SK-N-SH treated with all-trans-retinoic acid at 6 μM for 48 hours (cell line): ENCODE data around the gene ARHGAP29.

Experiments
- ATAC-seq: fragments of 200-7000 bp; cut with Tn5 transposase; 3 replicates; pipeline ENCODE4 v1.9.1; 2020; ENCODE audit warnings: mild to moderate bottlenecking, moderate library complexity
- ARNTL ChIP-seq: fragments of 450-650 bp; formaldehyde crosslinking; IDR thresholded peaks from 2 replicates; pipeline ENCODE4 v1.5.0; 2020; ENCODE audit warnings: low read depth, mild to moderate bottlenecking, moderate library complexity, borderline replicate concordance
- BACH2 ChIP-seq: fragments of 250-450 bp; sonication (Bioruptor Pico); IDR thresholded peaks from 2 replicates; pipeline ENCODE4 v1.9.0; 2021; ENCODE audit warnings: mild to moderate bottlenecking, borderline replicate concordance
- CSDC2 ChIP-seq: fragments of 250-450 bp; sonication (Bioruptor Pico); IDR thresholded peaks from 2 replicates; pipeline ENCODE4 v1.5.0; 2020; ENCODE audit warnings: mild to moderate bottlenecking, moderate library complexity
- ESRRG ChIP-seq: fragments of 250-450 bp; sonication (Bioruptor Pico); IDR thresholded peaks from 2 replicates; pipeline ENCODE4 v1.6.1; 2021; ENCODE audit warnings: mild to moderate bottlenecking
- GLIS3 ChIP-seq: fragments of 250-450 bp; sonication (Bioruptor Pico); IDR thresholded peaks from 2 replicates; pipeline ENCODE4 v1.5.0; 2020; ENCODE audit warnings: mild to moderate bottlenecking, moderate library complexity
- ISL1 ChIP-seq: fragments of 250-450 bp; sonication (Bioruptor Pico); IDR thresholded peaks from 2 replicates; pipeline ENCODE4 v2.1.2; 2022; ENCODE audit warnings: mild to moderate bottlenecking, moderate library complexity
- OSR1 ChIP-seq: fragments of 250-450 bp; sonication (Bioruptor Pico); IDR thresholded peaks from 2 replicates; pipeline ENCODE4 v1.8.0; 2022; ENCODE audit warnings: moderate library complexity, mild to moderate bottlenecking, inconsistent platforms
- PPARA ChIP-seq: fragments of 250-450 bp; sonication (Bioruptor Pico); IDR thresholded peaks from 2 replicates; pipeline ENCODE4 v1.5.0; 2020; ENCODE audit warnings: mild to moderate bottlenecking, borderline replicate concordance
- RARB ChIP-seq: fragments of 250-450 bp; sonication (Bioruptor Pico); IDR thresholded peaks from 2 replicates; pipeline ENCODE4 v1.8.0; 2021; ENCODE audit warnings: mild to moderate bottlenecking, moderate library complexity
- TCF4 ChIP-seq: fragments of 250-450 bp; sonication (Bioruptor Pico); IDR thresholded peaks from 2 replicates; pipeline ENCODE4 v1.8.0; 2021; ENCODE audit warnings: mild to moderate bottlenecking, moderate library complexity, borderline replicate concordance
- TOX ChIP-seq: fragments of 250-450 bp; sonication (Bioruptor Pico); IDR thresholded peaks from 2 replicates; pipeline ENCODE4 v1.8.0; 2021; ENCODE audit warnings: mild to moderate bottlenecking, moderate library complexity, borderline replicate concordance
- ZC3H10 ChIP-seq: fragments of 250-450 bp; sonication (Bioruptor Pico); IDR thresholded peaks from 2 replicates; pipeline ENCODE4 v1.5.1; 2021; ENCODE audit warnings: mild to moderate bottlenecking, moderate library complexity
- ZFP3 ChIP-seq: fragments of 250-450 bp; sonication (Bioruptor Pico); IDR thresholded peaks from 2 replicates; pipeline ENCODE4 v1.5.0; 2020; ENCODE audit warnings: mild to moderate bottlenecking, moderate library complexity
- ZFP30 ChIP-seq: fragments of 450-650 bp; formaldehyde crosslinking; IDR thresholded peaks from 2 replicates; pipeline ENCODE4 v1.5.0; 2022; ENCODE audit warnings: mild to moderate bottlenecking, moderate library complexity
- ZNF70 ChIP-seq: fragments of 450-650 bp; formaldehyde crosslinking; IDR thresholded peaks from 2 replicates; pipeline ENCODE4 v1.5.0; 2020; ENCODE audit warnings: mild to moderate bottlenecking, moderate library complexity
- ZNF8 ChIP-seq: fragments of 450-650 bp; formaldehyde crosslinking; IDR thresholded peaks from 2 replicates; pipeline ENCODE4 v1.5.0; 2020; ENCODE audit warnings: mild to moderate bottlenecking, moderate library complexity
- TF ChIP-seq, protein P1 (sequence below): fragments of 250-450 bp; sonication (Bioruptor Pico); IDR thresholded peaks from 2 replicates; pipeline ENCODE4 v1.8.0; 2020; ENCODE audit warnings: mild to moderate bottlenecking, moderate library complexity, borderline replicate concordance
- TF ChIP-seq, protein P2 (sequence below): fragments of 250-450 bp; sonication (Bioruptor Pico); IDR thresholded peaks from 2 replicates; pipeline ENCODE4 v1.8.0; 2021; ENCODE audit warnings: low read depth, mild to moderate bottlenecking, moderate library complexity, borderline replicate concordance
- TF ChIP-seq, protein P3 (sequence below): fragments of 250-450 bp; sonication (Bioruptor Pico); IDR thresholded peaks from 2 replicates; pipeline ENCODE4 v1.5.1; 2021; ENCODE audit warnings: mild to moderate bottlenecking, moderate library complexity
- TF ChIP-seq, protein P4 (sequence below): fragments of 250-450 bp; sonication (Bioruptor Pico); IDR thresholded peaks from 2 replicates; pipeline ENCODE4 v1.5.1; 2020; ENCODE audit warnings: low read depth, mild to moderate bottlenecking, moderate library complexity
- TF ChIP-seq, protein P5 (sequence below): fragments of 250-450 bp; sonication (Bioruptor Pico); IDR thresholded peaks from 2 replicates; pipeline ENCODE4 v1.5.0; 2020; ENCODE audit warnings: mild to moderate bottlenecking, moderate library complexity

ARHGAP29 gene

DNA sequence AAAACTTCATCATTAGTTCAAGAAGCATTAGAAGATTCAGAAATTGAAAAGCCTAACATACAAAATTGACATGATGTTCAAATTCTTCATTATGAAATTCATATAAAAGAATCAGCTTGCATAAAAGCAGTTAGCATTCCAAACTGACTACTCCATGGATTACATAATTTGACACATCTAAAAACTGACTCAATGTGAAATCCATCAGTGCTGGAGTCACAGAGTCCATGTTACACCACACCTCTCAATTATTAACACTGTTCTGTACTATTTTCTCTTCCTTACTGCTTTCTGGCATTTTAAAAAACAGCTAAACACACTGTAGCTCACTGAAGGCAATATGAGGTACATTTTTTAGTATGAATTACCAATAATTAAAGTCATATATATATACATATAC lies 28.0 kb downstream of the ARHGAP29 start:
- TF ChIP-seq OSR1 (CRISPR knock-in tag), result no peak
- TF ChIP-seq TCF4, result no peak
- TF ChIP-seq ISL1 (CRISPR knock-in tag), result no peak
- no peak for TF ChIP-seq PPARA
- TF ChIP-seq ZNF8 (CRISPR knock-in tag), result no peak
- no peak for TF ChIP-seq ZC3H10 (CRISPR knock-in tag)
- no peak for TF ChIP-seq CSDC2 (CRISPR knock-in tag)
- no peak for TF ChIP-seq ARNTL (CRISPR knock-in tag)
- no peak for TF ChIP-seq ZFP3 (CRISPR knock-in tag)
- no peak for TF ChIP-seq GLIS3
- TF ChIP-seq ZFP30, result no peak
- TF ChIP-seq, protein P1, sequence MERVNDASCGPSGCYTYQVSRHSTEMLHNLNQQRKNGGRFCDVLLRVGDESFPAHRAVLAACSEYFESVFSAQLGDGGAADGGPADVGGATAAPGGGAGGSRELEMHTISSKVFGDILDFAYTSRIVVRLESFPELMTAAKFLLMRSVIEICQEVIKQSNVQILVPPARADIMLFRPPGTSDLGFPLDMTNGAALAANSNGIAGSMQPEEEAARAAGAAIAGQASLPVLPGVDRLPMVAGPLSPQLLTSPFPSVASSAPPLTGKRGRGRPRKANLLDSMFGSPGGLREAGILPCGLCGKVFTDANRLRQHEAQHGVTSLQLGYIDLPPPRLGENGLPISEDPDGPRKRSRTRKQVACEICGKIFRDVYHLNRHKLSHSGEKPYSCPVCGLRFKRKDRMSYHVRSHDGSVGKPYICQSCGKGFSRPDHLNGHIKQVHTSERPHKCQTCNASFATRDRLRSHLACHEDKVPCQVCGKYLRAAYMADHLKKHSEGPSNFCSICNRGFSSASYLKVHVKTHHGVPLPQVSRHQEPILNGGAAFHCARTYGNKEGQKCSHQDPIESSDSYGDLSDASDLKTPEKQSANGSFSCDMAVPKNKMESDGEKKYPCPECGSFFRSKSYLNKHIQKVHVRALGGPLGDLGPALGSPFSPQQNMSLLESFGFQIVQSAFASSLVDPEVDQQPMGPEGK (CRISPR knock-in tag), result no peak
- no peak for TF ChIP-seq RARB
- TF ChIP-seq, protein P2, sequence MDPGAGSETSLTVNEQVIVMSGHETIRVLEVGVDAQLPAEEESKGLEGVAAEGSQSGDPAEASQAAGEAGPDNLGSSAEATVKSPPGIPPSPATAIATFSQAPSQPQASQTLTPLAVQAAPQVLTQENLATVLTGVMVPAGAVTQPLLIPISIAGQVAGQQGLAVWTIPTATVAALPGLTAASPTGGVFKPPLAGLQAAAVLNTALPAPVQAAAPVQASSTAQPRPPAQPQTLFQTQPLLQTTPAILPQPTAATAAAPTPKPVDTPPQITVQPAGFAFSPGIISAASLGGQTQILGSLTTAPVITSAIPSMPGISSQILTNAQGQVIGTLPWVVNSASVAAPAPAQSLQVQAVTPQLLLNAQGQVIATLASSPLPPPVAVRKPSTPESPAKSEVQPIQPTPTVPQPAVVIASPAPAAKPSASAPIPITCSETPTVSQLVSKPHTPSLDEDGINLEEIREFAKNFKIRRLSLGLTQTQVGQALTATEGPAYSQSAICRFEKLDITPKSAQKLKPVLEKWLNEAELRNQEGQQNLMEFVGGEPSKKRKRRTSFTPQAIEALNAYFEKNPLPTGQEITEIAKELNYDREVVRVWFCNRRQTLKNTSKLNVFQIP (CRISPR knock-in tag), result no peak
- TF ChIP-seq BACH2, result no peak
- TF ChIP-seq, protein P3, sequence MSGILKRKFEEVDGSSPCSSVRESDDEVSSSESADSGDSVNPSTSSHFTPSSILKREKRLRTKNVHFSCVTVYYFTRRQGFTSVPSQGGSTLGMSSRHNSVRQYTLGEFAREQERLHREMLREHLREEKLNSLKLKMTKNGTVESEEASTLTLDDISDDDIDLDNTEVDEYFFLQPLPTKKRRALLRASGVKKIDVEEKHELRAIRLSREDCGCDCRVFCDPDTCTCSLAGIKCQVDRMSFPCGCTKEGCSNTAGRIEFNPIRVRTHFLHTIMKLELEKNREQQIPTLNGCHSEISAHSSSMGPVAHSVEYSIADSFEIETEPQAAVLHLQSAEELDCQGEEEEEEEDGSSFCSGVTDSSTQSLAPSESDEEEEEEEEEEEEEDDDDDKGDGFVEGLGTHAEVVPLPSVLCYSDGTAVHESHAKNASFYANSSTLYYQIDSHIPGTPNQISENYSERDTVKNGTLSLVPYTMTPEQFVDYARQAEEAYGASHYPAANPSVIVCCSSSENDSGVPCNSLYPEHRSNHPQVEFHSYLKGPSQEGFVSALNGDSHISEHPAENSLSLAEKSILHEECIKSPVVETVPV (CRISPR knock-in tag), result no peak
- TF ChIP-seq TOX (CRISPR knock-in tag), result no peak
- no peak for TF ChIP-seq ZNF70 (CRISPR knock-in tag)
- no peak for ATAC-seq

DNA sequence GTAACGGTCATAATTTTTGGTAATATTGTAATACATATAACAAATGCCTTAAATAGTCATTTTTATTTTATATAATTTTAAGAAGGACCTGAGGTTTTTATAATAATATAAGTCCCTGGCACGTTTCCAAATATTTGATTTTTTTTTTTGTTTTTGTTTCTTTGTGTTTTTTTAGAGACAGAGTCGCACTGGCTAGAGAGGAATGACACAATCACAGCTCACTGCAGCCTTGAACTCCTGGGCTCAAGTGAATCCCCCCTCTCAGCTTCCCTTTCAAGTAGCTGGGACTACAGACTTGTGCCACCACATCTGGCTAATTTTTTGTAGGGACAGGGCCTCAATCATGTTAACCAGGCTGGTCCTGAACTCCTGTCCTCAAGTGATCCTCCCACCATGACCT lies 29.7 kb downstream of the ARHGAP29 start:
- no peak for TF ChIP-seq ISL1 (CRISPR knock-in tag)
- no peak for TF ChIP-seq ARNTL (CRISPR knock-in tag)
- TF ChIP-seq ZFP30, result no peak
- TF ChIP-seq, protein P4, sequence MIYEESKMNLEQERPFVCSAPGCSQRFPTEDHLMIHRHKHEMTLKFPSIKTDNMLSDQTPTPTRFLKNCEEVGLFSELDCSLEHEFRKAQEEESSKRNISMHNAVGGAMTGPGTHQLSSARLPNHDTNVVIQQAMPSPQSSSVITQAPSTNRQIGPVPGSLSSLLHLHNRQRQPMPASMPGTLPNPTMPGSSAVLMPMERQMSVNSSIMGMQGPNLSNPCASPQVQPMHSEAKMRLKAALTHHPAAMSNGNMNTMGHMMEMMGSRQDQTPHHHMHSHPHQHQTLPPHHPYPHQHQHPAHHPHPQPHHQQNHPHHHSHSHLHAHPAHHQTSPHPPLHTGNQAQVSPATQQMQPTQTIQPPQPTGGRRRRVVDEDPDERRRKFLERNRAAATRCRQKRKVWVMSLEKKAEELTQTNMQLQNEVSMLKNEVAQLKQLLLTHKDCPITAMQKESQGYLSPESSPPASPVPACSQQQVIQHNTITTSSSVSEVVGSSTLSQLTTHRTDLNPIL (CRISPR knock-in tag), result no peak
- no peak for TF ChIP-seq TOX (CRISPR knock-in tag)
- no peak for TF ChIP-seq RARB
- TF ChIP-seq, protein P1 (CRISPR knock-in tag), result no peak
- TF ChIP-seq, protein P2 (CRISPR knock-in tag), result no peak
- TF ChIP-seq, protein P5, sequence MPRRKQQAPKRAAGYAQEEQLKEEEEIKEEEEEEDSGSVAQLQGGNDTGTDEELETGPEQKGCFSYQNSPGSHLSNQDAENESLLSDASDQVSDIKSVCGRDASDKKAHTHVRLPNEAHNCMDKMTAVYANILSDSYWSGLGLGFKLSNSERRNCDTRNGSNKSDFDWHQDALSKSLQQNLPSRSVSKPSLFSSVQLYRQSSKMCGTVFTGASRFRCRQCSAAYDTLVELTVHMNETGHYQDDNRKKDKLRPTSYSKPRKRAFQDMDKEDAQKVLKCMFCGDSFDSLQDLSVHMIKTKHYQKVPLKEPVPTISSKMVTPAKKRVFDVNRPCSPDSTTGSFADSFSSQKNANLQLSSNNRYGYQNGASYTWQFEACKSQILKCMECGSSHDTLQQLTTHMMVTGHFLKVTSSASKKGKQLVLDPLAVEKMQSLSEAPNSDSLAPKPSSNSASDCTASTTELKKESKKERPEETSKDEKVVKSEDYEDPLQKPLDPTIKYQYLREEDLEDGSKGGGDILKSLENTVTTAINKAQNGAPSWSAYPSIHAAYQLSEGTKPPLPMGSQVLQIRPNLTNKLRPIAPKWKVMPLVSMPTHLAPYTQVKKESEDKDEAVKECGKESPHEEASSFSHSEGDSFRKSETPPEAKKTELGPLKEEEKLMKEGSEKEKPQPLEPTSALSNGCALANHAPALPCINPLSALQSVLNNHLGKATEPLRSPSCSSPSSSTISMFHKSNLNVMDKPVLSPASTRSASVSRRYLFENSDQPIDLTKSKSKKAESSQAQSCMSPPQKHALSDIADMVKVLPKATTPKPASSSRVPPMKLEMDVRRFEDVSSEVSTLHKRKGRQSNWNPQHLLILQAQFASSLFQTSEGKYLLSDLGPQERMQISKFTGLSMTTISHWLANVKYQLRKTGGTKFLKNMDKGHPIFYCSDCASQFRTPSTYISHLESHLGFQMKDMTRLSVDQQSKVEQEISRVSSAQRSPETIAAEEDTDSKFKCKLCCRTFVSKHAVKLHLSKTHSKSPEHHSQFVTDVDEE (CRISPR knock-in tag), result no peak
- no peak for TF ChIP-seq ESRRG (CRISPR knock-in tag)
- TF ChIP-seq, protein P3 (CRISPR knock-in tag), result no peak
- no peak for TF ChIP-seq TCF4
- no peak for ATAC-seq
